Glomerular endothelial cell (primary cell): ENCODE data around the gene PRKAG1. TPM values are rescaled to one million over a fixed set of nuclear protein-coding genes. Genes with fewer than 3 reads are reported as not detected.

Source experiments
- DNase-seq: peaks from one replicate; pipeline ENCODE4 v3.0.0-alpha.2; 2011; ENCODE audit warnings: low read depth, low spot score; ENCODE audit errors: extremely low read depth
- total RNA-seq: library from RNA; depleted of rRNA; stranded (reverse); fragments of >200 nt; gene quantifications from 2 replicates; pipeline ENCODE4 v1.2.3, GENCODE V29; 2015

PRKAG1 gene
- total RNA-seq, 1 donor from 2014 or later = 48.6 TPM

GRCh38 chr12:48969833-48970701 is 48.5 kb downstream of the PRKAG1 start:
- DNase-seq = no peak

GRCh38 chr12:48969160-48969771 is 49.3 kb downstream of the PRKAG1 start:
- no peak for DNase-seq

GRCh38 chr12:48968467-48968866 is 50.1 kb downstream of the PRKAG1 start:
- no peak for DNase-seq

- no peak for DNase-seq
These were observed 50.6 kb downstream of the PRKAG1 start for GRCh38 chr12:48967991-48968390.

- DNase-seq = no peak
These were observed 52.2 kb downstream of the PRKAG1 start for GRCh38 chr12:48966177-48966895.

GRCh38 chr12:48965298-48965838 is 53.2 kb downstream of the PRKAG1 start:
- no peak for DNase-seq

- DNase-seq = no peak
These were observed 56.8 kb downstream of the PRKAG1 start for GRCh38 chr12:48961801-48962200.

GRCh38 chr12:48961331-48961730 is 57.2 kb downstream of the PRKAG1 start:
- no peak for DNase-seq

GRCh38 chr12:48960834-48961233 is 57.7 kb downstream of the PRKAG1 start:
- no peak for DNase-seq

- no peak for DNase-seq
These were observed 60.6 kb downstream of the PRKAG1 start for GRCh38 chr12:48958049-48958388.

- DNase-seq = no peak
These were observed 61.2 kb downstream of the PRKAG1 start, which contains the start of gene ARF3 for GRCh38 chr12:48957141-48958048. Gene ARF3, minus strand, starts transcription at chr12:48957487. Its CDS starts 16,392 bp downstream, at chr12:48941095.

- DNase-seq = peak; percentile 78
These were observed 62.1 kb downstream of the PRKAG1 start for GRCh38 chr12:48956279-48957140.

GRCh38 chr12:48954841-48955501 is 63.6 kb downstream of the PRKAG1 start:
- no peak for DNase-seq

GRCh38 chr12:48954061-48954460 is 64.5 kb downstream of the PRKAG1 start:
- DNase-seq = no peak

- DNase-seq = no peak
These were observed 65.9 kb downstream of the PRKAG1 start for GRCh38 chr12:48952691-48953090.
